GM19025 (cell line): Measurements from ENCODE around the gene GOLGB1.
"Not testable (repeated sequence)": the region's sequence is repeated elsewhere in the genome, so short reads cannot be mapped to it uniquely, and the experiment has no call there.

Source experiments
- ATAC-seq: cut with Tn5 transposase; IDR thresholded peaks from one replicate; pipeline ENCODE4 v1.9.1; 2021; ENCODE audit warnings: mild to moderate bottlenecking, low read depth, moderate library complexity; ENCODE audit not compliant: unreplicated experiment

GOLGB1 gene

GRCh38 chr3:121743106-121743505 lies 6.4 kb downstream of the GOLGB1 start:
- not testable (repeated sequence) for ATAC-seq

GRCh38 chr3:121740896-121741295 lies 8.6 kb downstream of the GOLGB1 start:
- ATAC-seq, result no peak

- ATAC-seq, result no peak
These were observed 9.6 kb downstream of the GOLGB1 start for GRCh38 chr3:121739902-121740301.

GRCh38 chr3:121737644-121738043 lies 11.9 kb downstream of the GOLGB1 start:
- no peak for ATAC-seq

GRCh38 chr3:121736112-121736511 lies 13.4 kb downstream of the GOLGB1 start:
- ATAC-seq, result no peak

- ATAC-seq, result peak; percentile 89
These were observed 14.4 kb downstream of the GOLGB1 start for GRCh38 chr3:121735047-121735696.

- ATAC-seq, result no peak
These were observed 18.4 kb downstream of the GOLGB1 start for GRCh38 chr3:121730940-121731687.

- ATAC-seq, result peak; percentile 83
These were observed 25.4 kb downstream of the GOLGB1 start for GRCh38 chr3:121724130-121724529.

GRCh38 chr3:121723485-121723884 lies 26.1 kb downstream of the GOLGB1 start:
- no peak for ATAC-seq

- no peak for ATAC-seq
These were observed 27.1 kb downstream of the GOLGB1 start for GRCh38 chr3:121722411-121722810.

- ATAC-seq, result no peak
These were observed 29.4 kb downstream of the GOLGB1 start for GRCh38 chr3:121720163-121720562.

GRCh38 chr3:121719423-121719822 lies 30.1 kb downstream of the GOLGB1 start:
- ATAC-seq, result no peak

GRCh38 chr3:121718205-121718846 lies 31.2 kb downstream of the GOLGB1 start:
- no peak for ATAC-seq

- no peak for ATAC-seq
These were observed 39.2 kb downstream of the GOLGB1 start for GRCh38 chr3:121710347-121710746.

- ATAC-seq, result no peak
These were observed 41.8 kb downstream of the GOLGB1 start for GRCh38 chr3:121707531-121708273.

- ATAC-seq, result no peak
These were observed 44.0 kb downstream of the GOLGB1 start for GRCh38 chr3:121705541-121705940.

- no peak for ATAC-seq
These were observed 45.6 kb downstream of the GOLGB1 start for GRCh38 chr3:121703973-121704372.

- ATAC-seq, result no peak
These were observed 50.6 kb downstream of the GOLGB1 start for GRCh38 chr3:121698901-121699300.

- ATAC-seq, result no peak
These were observed 51.1 kb downstream of the GOLGB1 start for GRCh38 chr3:121698476-121698875.

GRCh38 chr3:121696186-121696585 lies 53.4 kb downstream of the GOLGB1 start:
- ATAC-seq, result no peak
